ENCODE measurements around the gene CAPN11. TPM values are rescaled to one million over a fixed set of nuclear protein-coding genes. Genes with fewer than 3 reads are reported as not detected.

Gene CAPN11
- total and polyA plus RNA-seq, 4 donors = 0.08 to 0.19 (median 0.09) TPM; not detected in 1

DNA sequence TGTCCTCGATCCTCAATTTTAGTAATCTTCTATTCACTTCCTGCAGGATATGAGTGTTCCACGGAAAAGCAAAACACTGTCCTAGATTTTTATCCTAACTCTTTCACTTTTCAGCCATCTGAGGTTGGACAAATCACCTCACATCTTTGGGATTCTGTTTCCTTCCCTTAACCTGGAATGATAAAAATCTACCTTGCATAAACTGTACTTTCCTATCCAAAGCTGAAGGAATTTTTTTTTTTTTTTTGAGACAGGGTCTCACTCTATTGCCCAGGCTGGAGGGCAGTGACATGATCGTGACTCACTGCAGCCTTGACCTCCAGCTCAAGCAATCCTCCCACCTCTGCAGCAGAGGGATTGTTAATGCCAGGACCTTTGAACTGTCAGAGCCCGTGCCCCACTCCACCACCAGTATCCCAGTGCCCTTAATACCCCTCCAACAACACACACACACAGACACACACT, 20.5 kb downstream of the CAPN11 start:
- Histone ChIP-seq H3K9me3 (ENCODE audit: control insufficient read depth in 4 of 4, low read length in 3 of 4) (no peaks in the 10 kb centered on the region), H3K4me3 (ENCODE audit: low read depth in 1 of 3, low read length in 3 of 3) (no peak overlapping the region), H3K4me1 (ENCODE audit: control insufficient read depth in 4 of 4, insufficient read depth in 4 of 4, low read length in 3 of 4) (peaks cover 0 to 6% (median 0%) of the 10 kb centered on the region in 4 donors), H3K9ac (ENCODE audit: low read depth in 1 of 2, low read length in 2 of 2) (no peak overlapping the region), H3K27ac (ENCODE audit: low read depth in 1 of 2, low read length in 2 of 2) (no peak overlapping the region), H3K27me3 (ENCODE audit: control insufficient read depth in 4 of 4, insufficient read depth in 4 of 4, low read length in 3 of 4) (no peaks in the 10 kb centered on the region), H3K36me3 (ENCODE audit: control insufficient read depth in 4 of 4, insufficient read depth in 3 of 4, low read depth in 1 of 4, low read length in 3 of 4) (no peaks in the 10 kb centered on the region)
- TF ChIP-seq RXRA (IDR thresholded peaks at IDR 0.05) (no peak), NR2F2 (IDR thresholded peaks at IDR 0.05) (peak; percentile 39), JUND (IDR thresholded peaks at IDR 0.05) (peak in 1 of 2 donors; percentile 26)
- 40% methylated on average over 4 of the region's 4 CpGs for WGBS
- no peak for DNase-seq (ENCODE audit: low spot score)

DNA sequence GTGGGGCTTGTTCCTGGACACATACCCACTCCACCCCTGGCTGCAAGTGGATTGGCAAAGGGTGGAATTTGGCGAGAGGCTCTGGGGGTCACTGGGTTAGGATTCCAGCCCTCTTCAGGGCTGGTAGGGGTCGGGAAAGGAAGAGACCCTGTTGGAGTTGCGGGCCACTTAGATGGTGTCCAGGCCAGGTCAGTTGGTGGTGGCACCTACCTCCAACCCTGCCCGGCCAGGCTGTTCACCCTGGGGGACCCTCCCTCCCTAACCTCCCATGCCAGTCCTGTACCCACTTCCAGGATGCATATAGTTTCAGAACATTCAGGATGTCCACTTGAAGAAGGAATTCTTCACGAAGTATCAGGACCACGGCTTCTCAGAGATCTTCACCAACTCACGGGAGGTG, 21.0 kb downstream of the CAPN11 start:
- no peak for DNase-seq (ENCODE audit: low spot score)
- H3K27ac ChIP-seq (ENCODE audit: low read depth in 1 of 2, low read length in 2 of 2) = no peak overlapping the region

More for the DNA sequence above, 21.0 kb downstream of the CAPN11 start:
- Histone ChIP-seq H3K9me3 (ENCODE audit: control insufficient read depth in 4 of 4, low read length in 3 of 4) (no peaks in the 10 kb centered on the region), H3K9ac (ENCODE audit: low read depth in 1 of 2, low read length in 2 of 2) (no peak overlapping the region), H3K27me3 (ENCODE audit: control insufficient read depth in 4 of 4, insufficient read depth in 4 of 4, low read length in 3 of 4) (no peaks in the 10 kb centered on the region), H3K4me3 (ENCODE audit: low read depth in 1 of 3, low read length in 3 of 3) (no peak overlapping the region), H3K36me3 (ENCODE audit: control insufficient read depth in 4 of 4, insufficient read depth in 3 of 4, low read depth in 1 of 4, low read length in 3 of 4) (no peaks in the 10 kb centered on the region), H3K4me1 (ENCODE audit: control insufficient read depth in 4 of 4, insufficient read depth in 4 of 4, low read length in 3 of 4) (peaks cover 0 to 6% (median 0%) of the 10 kb centered on the region in 4 donors)
- WGBS = 95% methylated on average over 7 of the region's 7 CpGs
- TF ChIP-seq, protein P1, sequence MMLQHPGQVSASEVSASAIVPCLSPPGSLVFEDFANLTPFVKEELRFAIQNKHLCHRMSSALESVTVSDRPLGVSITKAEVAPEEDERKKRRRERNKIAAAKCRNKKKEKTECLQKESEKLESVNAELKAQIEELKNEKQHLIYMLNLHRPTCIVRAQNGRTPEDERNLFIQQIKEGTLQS (IDR thresholded peaks at IDR 0.05) = no peak
- TF ChIP-seq, protein P2, sequence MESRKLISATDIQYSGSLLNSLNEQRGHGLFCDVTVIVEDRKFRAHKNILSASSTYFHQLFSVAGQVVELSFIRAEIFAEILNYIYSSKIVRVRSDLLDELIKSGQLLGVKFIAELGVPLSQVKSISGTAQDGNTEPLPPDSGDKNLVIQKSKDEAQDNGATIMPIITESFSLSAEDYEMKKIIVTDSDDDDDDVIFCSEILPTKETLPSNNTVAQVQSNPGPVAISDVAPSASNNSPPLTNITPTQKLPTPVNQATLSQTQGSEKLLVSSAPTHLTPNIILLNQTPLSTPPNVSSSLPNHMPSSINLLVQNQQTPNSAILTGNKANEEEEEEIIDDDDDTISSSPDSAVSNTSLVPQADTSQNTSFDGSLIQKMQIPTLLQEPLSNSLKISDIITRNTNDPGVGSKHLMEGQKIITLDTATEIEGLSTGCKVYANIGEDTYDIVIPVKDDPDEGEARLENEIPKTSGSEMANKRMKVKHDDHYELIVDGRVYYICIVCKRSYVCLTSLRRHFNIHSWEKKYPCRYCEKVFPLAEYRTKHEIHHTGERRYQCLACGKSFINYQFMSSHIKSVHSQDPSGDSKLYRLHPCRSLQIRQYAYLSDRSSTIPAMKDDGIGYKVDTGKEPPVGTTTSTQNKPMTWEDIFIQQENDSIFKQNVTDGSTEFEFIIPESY (IDR thresholded peaks at IDR 0.05) = no peak
- no peak for TF ChIP-seq HNF4A (conservative IDR thresholded peaks at IDR 0.05)
- TF ChIP-seq RXRA (IDR thresholded peaks at IDR 0.05) = no peak
- TF ChIP-seq, protein P3, sequence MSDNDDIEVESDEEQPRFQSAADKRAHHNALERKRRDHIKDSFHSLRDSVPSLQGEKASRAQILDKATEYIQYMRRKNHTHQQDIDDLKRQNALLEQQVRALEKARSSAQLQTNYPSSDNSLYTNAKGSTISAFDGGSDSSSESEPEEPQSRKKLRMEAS (IDR thresholded peaks at IDR 0.05) = no peak
- TF ChIP-seq, protein P4, sequence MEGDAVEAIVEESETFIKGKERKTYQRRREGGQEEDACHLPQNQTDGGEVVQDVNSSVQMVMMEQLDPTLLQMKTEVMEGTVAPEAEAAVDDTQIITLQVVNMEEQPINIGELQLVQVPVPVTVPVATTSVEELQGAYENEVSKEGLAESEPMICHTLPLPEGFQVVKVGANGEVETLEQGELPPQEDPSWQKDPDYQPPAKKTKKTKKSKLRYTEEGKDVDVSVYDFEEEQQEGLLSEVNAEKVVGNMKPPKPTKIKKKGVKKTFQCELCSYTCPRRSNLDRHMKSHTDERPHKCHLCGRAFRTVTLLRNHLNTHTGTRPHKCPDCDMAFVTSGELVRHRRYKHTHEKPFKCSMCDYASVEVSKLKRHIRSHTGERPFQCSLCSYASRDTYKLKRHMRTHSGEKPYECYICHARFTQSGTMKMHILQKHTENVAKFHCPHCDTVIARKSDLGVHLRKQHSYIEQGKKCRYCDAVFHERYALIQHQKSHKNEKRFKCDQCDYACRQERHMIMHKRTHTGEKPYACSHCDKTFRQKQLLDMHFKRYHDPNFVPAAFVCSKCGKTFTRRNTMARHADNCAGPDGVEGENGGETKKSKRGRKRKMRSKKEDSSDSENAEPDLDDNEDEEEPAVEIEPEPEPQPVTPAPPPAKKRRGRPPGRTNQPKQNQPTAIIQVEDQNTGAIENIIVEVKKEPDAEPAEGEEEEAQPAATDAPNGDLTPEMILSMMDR (IDR thresholded peaks at IDR 0.05; ENCODE audit: low read depth, low read length, missing input control) = no peak
- no peak for TF ChIP-seq EGR1 (IDR thresholded peaks at IDR 0.05; ENCODE audit: low read depth in 2 of 2)
- no peak for TF ChIP-seq TAF1 (conservative IDR thresholded peaks at IDR 0.05)
- no peak for TF ChIP-seq YY1 (IDR thresholded peaks at IDR 0.05)
- TF ChIP-seq FOXA1 (IDR thresholded peaks at IDR 0.05) = no peak
- no peak for TF ChIP-seq SP1 (IDR thresholded peaks at IDR 0.05)
- TF ChIP-seq RAD21 (IDR thresholded peaks at IDR 0.05) = no peak
- TF ChIP-seq JUND (IDR thresholded peaks at IDR 0.05) = no peak
- no peak for TF ChIP-seq NR2F2 (IDR thresholded peaks at IDR 0.05)
- TF ChIP-seq GABPA (IDR thresholded peaks at IDR 0.05 in 1 of 2, conservative IDR thresholded peaks at IDR 0.05 in 1 of 2) = no peak
- TF ChIP-seq HNF4G (IDR thresholded peaks at IDR 0.05) = no peak
- TF ChIP-seq, protein P5, sequence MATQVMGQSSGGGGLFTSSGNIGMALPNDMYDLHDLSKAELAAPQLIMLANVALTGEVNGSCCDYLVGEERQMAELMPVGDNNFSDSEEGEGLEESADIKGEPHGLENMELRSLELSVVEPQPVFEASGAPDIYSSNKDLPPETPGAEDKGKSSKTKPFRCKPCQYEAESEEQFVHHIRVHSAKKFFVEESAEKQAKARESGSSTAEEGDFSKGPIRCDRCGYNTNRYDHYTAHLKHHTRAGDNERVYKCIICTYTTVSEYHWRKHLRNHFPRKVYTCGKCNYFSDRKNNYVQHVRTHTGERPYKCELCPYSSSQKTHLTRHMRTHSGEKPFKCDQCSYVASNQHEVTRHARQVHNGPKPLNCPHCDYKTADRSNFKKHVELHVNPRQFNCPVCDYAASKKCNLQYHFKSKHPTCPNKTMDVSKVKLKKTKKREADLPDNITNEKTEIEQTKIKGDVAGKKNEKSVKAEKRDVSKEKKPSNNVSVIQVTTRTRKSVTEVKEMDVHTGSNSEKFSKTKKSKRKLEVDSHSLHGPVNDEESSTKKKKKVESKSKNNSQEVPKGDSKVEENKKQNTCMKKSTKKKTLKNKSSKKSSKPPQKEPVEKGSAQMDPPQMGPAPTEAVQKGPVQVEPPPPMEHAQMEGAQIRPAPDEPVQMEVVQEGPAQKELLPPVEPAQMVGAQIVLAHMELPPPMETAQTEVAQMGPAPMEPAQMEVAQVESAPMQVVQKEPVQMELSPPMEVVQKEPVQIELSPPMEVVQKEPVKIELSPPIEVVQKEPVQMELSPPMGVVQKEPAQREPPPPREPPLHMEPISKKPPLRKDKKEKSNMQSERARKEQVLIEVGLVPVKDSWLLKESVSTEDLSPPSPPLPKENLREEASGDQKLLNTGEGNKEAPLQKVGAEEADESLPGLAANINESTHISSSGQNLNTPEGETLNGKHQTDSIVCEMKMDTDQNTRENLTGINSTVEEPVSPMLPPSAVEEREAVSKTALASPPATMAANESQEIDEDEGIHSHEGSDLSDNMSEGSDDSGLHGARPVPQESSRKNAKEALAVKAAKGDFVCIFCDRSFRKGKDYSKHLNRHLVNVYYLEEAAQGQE (IDR thresholded peaks at IDR 0.05) = no peak
- no peak for TF ChIP-seq FOXA2 (IDR thresholded peaks at IDR 0.05)

Measured in liver (tissue), 9 donors.